ENCODE data around the gene SPAAR.
A peak's percentile ranks its signal among the peaks of the same experiment; 100 is the strongest.
"Not testable (repeated sequence)": the region's sequence is repeated elsewhere in the genome, so short reads cannot be mapped to it uniquely, and the experiment has no call there.

SPAAR gene

DNA sequence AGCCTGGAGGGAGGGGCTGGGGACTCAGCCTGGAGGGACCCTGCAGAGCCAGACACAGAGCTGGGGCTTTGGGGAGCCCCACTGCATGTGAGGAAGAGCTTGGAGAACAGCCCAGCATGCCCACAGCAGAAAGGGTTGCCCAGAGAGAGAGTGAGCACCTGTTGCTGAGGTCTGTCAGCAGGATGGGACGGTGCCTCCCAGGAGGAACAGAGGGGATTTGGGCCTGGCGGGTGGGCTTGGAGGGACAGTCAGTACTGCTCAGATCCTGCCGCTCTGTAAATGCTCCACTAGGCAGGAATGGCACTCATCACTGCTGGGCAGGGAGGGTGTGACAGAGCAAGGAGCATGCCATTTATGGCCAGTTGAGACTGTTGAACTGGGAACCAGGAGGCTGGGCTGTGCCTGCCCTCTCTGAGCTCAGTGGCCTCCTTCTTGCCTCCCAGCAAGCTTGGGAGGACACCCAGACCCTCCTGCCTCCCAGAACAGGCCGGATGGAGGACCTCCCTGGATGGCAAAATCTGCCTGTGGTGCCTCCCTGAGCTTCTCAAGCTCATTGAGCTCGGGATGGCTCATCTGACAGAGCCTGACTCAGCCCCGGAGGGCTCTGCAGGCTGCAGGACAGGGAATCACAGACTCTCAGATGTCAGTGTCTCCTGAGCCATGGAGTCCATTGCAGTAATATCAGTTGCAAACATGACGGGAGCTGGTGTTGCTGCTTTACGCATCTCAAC lies 4.1 kb upstream of the SPAAR start:
- no peak for DNase-seq

- DNase-seq: no peak
Measured at GRCh38 chr9:35905912-35906679, 3.2 kb upstream of the SPAAR start, which contains the start of gene HRCT1. Gene HRCT1 (plus strand): TSS chr9:35906202. CDS start chr9:35906288, 86 bp downstream.

DNA sequence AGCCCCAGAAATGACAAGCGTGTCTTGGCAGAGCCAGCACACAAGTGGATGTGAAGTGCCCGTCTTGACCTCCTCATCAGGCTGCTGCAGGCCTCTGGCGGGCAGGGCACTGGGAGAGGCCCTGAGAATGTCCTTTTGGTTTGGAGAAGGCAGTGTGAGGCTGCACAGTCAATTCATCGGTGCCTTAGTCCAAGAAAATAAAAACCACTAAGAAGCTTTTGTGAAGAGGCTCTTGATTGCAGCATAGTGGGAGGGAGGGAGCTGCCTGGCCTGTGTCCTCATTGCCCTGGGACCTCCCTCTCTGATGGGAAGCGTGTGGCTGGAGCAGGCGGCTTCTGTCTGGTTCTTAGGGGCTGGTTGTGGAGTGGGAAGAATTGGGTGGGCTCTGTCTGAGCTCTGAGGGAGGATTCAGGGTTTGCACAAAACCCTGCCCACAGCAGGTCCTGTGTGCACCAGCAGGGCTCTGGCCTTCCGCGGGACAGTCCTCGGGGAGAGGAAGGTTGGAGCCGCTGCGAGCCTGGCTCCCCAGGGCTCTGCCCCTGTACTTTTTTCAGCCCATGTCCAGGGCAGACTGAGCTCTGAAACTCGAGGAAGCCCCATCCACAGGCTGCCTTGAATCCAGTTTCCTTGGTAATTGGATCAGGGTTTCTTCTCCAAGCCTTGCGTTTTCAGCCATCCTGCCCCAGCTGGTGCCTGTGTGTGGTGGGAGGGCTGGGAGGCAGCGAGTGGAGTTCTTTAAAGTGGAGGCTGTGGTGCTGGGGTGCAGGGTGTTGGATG lies 2.2 kb upstream of the SPAAR start:
- DNase-seq: no peak

DNA sequence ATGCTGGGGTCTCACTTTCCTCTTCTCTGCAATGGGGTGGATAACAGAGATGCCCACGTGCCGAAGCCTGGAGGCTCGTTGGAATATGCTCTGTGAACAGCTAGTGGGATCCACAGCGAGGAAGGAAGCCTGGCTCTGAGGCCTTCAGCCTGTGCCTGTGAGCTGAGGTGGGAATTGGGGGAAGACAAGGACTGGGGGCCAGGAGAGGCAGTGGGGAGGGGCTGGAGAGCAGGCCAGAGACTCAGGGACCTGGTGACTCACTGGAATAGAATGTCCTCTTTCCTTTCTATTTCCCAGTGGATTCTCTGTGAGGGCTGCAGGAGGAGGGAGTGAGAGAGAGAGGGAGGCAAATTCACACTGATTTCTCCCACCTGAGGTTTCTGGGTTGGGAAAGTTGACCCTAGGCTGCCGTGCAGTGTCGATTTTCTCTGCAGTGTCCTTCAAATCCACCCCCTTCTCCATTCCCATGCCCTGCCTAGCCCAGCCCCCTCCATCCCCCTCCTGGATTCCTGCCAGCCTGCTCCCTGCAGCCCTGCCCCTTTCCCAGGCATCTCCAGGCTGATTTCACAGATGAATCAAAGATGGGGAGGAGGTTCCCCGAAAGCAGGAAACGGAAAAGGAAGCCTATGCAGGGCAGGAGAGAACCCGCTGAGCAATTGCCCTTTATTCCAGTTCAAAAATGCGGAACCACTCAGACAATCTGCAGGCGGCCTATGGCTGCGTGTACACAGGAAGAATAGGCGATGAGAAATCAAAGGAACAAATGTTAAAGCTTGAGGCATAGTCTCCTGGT lies 1.4 kb upstream of the SPAAR start:
- peak; percentile 66 to 80 (median 75) for DNase-seq

- no peak for DNase-seq
Measured at GRCh38 chr9:35908504-35909125, 675 bp upstream of the SPAAR start.

- no peak for DNase-seq
Measured at GRCh38 chr9:35909687-35910612, 660 bp downstream of the SPAAR start.

- peak; percentile 28 to 38 (median 37) for DNase-seq
Measured at GRCh38 chr9:35910613-35911359, 1.5 kb downstream of the SPAAR start.

DNA sequence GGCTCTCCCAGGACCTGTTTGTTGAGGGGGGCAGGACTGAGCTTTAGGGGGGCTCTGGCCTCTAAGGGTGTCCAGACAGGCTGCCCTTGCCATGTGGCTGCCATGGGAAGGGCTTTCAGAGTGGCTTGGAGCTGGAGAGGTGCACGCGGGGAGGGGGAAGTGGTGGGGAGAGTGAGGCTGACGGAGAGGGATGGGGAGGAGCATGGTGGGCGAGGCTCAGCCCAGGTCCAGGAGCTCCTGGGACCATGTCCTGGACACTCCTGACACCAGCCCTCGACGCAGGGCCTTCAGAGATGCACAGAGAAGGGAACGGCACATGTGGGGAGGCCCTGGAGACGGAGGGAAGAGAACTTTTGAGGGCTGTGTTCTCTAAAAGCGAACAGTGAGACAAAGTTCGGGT lies 2.4 kb downstream of the SPAAR start:
- no peak for DNase-seq

- DNase-seq: no peak
Measured at GRCh38 chr9:35912791-35913400, 3.6 kb downstream of the SPAAR start.

GRCh38 chr9:35913429-35913828 lies 4.1 kb downstream of the SPAAR start:
- DNase-seq: not testable (repeated sequence)

- peak in 1 of 3 donors; percentile 28 for DNase-seq
Measured at GRCh38 chr9:35914301-35914807, 5.1 kb downstream of the SPAAR start.

- no peak for DNase-seq
Measured at GRCh38 chr9:35915681-35916294, 6.5 kb downstream of the SPAAR start.

DNA sequence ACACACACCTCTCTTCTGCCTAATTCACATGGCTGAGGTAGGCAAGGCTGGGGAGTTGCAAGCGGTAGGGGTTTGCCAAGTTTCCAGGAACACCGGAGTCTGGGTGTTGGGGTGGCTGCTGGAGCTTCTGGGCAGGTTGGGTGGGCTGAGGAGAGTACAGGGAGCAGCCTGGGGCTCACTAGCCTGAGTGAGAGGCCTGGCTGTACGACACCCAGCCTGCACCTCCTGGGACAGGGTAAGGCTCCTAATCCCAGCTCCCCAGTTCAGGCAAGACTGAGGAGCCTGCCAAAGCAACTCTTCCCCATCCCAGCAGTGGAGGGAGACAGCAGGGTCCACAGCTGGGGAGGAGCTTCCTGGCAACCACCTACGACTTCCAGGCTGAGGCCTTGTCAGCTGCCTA lies 8.0 kb downstream of the SPAAR start:
- DNase-seq: no peak

DNA sequence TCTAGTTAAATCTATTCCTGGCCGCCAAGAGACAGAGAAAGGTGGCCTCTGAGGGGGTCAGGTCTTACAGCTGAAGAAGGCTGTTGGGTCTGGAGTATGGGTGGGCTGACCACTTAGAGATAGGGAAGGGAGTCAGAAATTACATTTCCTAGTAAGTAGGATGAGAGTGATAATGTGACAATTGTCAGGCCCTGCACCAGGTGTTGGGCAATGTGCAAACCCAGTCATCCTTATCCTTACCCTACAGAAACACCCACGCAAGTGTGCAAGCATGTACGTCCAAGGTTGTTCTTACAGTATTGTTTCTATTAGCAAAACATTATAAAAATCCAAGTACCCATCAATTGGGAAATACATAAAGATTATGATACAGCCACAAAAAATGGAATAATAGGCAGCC lies 9.5 kb downstream of the SPAAR start:
- DNase-seq: no peak

DNA sequence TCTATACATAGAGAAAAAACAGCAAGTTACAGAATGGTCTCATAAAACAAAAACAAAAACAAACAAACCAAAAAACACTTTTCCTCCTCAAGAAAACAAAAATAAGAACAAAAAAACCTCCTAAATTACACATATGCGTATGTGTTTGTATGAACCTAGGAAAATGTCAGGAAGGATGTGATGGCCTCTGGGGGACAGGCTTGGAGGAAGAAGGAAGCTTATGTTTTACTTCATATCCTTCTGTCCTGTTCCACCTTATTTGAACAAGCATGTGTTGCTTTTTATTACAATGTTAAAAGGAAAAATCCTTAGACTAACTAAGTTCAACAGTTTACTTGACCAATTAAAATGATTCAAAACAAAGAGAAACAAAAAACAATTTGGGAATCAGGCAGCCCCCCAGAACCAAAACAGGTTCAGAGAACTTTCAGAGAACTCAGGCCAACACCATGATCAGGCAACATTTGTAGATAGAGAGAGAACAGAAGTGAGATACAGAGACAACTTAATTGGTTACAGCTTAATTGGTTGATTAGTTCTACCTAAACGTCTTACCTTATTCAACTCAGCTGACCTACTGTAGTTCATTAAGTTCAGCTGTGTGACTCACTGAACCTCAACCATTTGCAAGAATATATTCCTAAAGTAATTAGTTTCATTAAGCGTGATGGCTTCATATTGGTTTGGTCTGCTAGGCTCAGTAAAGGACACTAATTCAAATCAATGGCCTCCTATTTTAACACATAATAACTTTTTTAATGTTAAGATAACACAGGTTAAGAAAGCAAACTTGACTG lies 10.1 kb downstream of the SPAAR start:
- DNase-seq: no peak

DNA sequence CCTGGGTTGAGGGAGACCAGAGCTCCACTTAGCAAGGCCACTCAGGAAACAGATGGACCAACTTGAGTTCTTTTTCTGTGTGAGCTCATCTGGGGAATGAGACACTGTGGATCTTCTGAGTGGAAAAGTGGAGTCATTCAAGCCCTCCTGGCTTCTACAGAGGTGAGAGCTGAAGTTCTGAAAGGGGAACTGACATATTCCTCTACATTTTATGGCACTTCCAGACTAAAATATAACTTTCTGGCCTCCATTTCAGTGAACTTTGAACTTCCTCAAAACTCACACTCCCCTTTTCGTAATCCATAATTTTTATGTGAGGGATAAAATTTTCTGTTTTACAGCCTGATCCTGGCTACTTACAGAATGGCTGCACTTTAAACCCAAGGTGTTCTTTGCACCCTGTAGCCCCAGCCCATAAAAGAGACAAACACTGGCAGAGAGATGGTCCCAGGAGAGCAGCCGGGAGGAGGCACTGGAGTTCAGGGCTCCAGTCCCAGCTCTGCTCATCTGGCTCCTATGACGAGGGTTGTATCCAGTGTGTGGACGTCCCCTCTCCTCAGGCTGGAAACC lies 10.8 kb downstream of the SPAAR start:
- DNase-seq: peak in 2 of 3 donors; percentile 15 to 39

DNA sequence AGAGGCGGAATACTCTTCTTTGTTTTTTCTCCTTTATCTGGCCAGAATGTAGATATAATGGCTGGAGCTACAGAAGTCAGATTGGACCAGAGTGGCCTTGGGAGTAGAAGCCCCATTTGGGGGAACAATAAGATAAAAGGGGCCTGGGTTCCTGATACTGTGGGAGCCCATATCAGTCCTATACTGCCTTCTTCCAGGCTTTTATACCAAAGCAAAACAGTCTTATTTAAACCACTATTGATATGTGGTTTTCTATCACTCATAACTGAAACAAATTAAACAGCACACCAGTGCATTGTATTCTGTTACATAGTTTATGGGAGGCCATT lies 14.3 kb downstream of the SPAAR start:
- no peak for DNase-seq

All from suppressor macrophage treated with lipopolysaccharide for 1 hour (primary cell).